Measurements from ENCODE around the gene THOC2.
"Not testable (repeated sequence)": the region's sequence is repeated elsewhere in the genome, so short reads cannot be mapped to it uniquely, and the experiment has no call there.

THOC2 gene

GRCh38 chrX:123664467-123665167 lies 68.2 kb downstream of the THOC2 start:
- DNase-seq: not testable (repeated sequence)

DNA sequence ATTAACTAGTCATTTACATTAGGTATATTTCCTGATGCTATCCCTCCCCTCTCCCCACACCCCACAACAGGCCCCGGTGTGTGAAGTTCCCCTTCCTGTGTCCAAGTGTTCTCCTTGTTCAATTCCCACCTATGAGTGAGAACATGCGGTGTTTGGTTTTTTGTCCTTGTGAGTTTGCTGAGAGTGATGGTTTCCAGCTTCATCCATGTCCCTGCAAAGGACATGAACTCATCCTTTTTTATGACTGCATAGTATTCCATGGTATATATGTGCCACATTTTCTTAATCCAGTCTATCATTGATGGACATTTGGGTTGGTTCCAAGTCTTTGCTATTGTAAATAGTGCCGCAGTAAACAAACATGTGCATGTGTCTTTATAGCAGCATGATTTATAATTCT lies 69.1 kb downstream of the THOC2 start:
- not testable (repeated sequence) for DNase-seq

- not testable (repeated sequence) for DNase-seq
Observed at GRCh38 chrX:123656507-123656906, 76.3 kb downstream of the THOC2 start.

DNA sequence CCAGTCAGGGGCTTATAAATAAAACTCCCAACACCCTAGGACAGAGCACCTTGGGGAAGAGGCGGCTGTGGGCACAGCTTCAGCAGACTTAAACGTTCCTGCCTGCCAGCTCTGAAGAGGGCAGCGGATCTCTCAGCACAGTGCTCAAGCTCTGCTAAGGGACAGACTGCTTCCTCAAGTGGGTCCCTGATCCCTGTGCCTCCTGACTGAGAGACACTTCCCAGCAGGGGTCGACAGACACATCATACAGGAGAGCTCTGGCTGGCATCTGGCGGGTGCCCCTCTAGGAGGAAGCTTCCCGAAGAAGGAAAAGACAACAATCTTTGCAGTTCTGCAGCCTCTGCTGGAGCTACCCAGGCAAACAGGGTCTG lies 84.1 kb downstream of the THOC2 start:
- not testable (repeated sequence) for DNase-seq

- DNase-seq: peak in 1 of 2 experiments; percentile 17
Observed at GRCh38 chrX:123648028-123648810, 84.6 kb downstream of the THOC2 start.

- no peak for DNase-seq
Observed at GRCh38 chrX:123647244-123647643, 85.6 kb downstream of the THOC2 start.

DNA sequence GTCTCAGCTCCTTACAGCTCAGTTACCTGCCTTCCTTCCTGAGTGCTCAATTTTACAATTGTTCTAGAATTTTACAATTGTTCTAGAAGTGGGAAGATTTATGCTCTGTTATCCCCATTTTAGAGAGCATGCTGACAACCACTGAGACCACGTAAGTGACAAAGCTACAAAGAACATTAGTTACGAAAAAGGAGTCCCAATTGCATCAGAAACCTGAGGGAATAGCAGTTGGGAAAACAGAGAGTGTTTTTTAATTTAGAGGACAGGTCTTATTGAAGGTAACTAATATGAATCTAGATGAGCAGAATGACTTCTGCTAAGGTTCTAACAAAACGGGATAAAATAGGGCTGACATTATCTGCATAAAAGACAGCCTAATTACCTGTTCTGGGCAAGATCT lies 103.3 kb downstream of the THOC2 start:
- DNase-seq: no peak

DNA sequence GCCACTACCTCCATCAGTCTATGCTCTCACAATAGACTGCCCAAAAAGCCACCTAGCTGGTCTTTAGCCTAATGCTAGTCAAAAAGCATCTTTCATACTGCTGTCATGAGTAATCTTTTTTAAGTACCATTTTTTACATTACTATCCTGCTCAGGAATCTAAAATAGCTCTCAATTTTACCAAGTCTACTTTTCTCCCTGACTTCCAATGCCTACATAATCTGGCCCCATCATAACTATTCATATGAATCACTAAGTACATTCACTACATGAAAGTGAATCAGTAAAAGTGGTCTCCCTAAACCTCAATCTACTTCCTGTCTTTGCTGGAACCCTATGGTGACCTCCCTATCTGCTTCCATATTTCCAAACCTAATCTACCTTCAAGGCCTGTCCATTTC lies 105.9 kb downstream of the THOC2 start:
- DNase-seq: no peak

DNA sequence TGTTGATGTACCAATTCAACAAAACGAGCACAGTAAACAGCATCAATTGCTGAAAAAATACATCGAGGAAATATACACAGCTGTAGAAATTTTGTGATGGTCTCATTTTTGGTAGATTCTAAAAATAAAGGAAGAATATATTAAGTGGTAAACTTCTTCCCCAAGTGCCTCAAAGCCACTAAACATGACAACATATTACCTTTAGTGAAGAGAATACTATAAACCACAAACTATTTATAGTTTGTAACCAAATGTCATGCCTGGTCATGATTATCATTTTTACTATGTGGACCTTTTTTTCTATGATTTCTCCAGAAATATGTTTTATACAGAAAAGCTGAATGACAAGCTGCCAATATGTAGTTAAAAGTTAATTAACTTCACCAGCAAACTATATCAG lies 106.9 kb downstream of the THOC2 start:
- DNase-seq: no peak

GRCh38 chrX:123625477-123625876 lies 107.4 kb downstream of the THOC2 start:
- no peak for DNase-seq

DNA sequence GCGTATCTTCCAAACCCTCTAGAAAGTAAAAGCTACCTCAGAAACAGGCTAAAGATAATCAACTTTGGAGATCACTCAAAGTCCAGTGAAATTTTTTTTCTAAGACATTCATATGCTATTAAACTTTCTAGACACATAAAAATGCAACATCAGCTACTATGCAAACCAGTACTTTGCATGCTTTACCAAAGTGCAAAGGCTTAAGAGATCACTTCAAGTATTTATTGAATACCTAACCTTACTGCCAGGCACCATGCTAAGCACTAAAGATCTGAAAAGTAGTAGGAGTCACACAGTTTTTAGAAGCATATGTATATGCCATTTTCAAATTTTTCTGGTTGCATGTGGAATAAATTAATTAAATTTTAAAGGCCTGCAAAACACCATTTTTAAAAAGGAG lies 115.8 kb downstream of the THOC2 start:
- no peak for DNase-seq

- DNase-seq: no peak
Observed at GRCh38 chrX:123610915-123611314, 121.9 kb downstream of the THOC2 start.

DNA sequence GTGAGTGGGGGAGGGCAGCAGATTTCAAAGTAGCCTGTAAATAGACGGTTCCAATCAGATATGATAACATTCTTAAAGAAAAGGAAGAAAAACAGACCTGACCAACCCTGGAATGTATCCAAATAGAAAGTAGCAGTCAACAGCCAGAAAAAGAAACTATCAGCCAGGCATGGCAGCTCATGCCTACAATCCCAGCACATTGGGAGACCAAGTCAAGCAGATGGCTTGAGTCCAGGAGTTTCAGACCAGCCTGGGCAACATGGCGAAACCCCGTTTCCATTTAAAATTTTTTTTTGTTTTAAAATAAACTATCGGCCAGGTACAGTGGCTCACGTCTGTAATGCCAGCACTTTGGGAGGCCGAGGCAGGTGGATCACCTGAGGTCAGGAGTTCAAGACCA lies 125.0 kb downstream of the THOC2 start:
- DNase-seq: no peak

- no peak for DNase-seq
Observed at GRCh38 chrX:123607270-123607669, 125.6 kb downstream of the THOC2 start.

DNA sequence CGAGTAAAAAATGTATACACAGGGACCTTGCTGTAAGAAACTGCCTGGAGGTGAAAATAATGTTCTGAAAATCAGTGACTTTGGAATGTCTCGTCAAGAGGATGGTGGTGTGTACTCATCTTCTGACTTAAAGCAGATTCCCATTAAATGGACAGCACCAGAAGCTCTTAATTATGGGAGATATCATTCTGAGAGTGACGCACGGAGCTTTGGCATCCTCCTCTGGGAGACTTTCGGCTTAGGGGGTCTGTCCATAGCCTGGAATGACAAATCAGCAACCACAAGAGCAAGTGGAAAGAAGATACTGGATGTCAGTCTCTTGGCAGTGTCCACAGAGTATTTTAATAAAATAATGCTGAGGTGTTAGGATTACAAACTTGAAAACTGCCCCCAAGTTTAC lies 129.4 kb downstream of the THOC2 start:
- DNase-seq: no peak

- no peak for DNase-seq
Observed at GRCh38 chrX:123601437-123601836, 131.4 kb downstream of the THOC2 start.

- no peak for DNase-seq
Observed at GRCh38 chrX:123600181-123600580, 132.7 kb downstream of the THOC2 start.

DNA sequence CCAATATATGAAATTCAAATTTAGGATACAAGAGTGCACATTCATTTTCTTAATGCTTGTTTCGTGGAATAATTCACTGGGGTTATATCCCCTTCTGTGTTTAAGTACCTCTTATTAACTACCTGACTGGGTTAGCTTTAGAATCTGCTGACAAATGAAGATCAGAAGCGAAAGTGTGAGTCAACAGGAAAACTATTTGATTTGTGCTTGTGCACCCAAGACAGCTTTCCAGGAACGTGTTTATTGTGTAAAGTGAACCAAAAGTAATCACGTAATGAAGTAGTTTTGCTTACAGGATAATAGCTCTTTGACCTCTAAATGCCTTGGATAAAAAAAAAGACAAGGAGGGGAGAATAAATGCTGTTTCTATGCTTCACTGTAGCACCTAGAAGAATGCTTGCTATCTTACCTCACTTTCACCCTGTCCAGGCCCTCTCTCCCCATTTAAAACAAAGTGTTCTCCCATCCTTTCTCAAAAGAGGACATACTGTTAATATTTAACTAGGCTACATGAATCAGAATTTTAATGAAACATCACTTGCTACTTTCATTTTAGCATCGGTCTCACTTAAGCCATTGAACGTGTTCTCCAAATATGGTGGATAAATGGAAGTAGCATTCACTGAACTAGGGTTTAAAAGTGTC lies 141.9 kb downstream of the THOC2 start:
- no peak for DNase-seq

DNA sequence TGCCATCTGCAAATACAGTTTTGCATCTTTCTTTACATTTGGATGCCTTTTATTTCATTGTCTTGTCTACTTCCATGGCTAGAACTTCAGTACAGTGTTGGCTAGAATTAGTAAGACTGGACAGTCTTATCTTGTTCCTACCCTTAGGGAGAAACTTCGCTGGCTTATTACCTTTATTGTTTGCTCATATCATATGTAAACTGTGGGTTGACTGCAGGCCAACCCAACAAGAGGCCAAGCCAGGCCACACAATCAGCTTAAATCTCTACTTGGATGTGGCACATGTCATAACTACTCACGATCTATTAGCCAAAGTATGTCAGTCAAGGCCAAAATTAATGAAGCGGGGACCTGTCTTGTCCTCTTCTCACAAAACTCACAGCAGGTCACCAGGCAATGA lies 144.1 kb downstream of the THOC2 start:
- no peak for DNase-seq

DNA sequence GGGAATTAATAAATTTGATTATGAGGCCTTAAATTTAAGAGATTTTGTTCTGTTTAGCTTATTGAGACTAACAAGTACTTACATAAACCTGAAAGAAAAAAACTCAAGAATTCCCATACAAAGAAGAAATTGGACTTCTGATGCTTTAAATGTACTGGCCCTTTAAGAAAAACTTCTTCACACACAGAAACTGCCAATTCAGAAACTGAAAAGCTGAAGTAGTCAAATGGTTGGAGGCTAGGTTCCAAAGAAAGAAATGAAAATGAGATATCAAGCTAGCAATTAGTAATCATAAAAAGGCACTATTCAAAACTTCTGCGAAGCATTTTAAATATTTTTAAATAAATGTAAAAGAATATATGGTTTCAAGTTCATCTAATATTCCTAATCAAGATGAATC lies 151.3 kb downstream of the THOC2 start:
- DNase-seq: no peak

GRCh38 chrX:123580792-123581191 lies 152.1 kb downstream of the THOC2 start:
- no peak for DNase-seq

- DNase-seq: not testable (repeated sequence)
Observed at GRCh38 chrX:123574027-123574426, 158.8 kb downstream of the THOC2 start.

DNA sequence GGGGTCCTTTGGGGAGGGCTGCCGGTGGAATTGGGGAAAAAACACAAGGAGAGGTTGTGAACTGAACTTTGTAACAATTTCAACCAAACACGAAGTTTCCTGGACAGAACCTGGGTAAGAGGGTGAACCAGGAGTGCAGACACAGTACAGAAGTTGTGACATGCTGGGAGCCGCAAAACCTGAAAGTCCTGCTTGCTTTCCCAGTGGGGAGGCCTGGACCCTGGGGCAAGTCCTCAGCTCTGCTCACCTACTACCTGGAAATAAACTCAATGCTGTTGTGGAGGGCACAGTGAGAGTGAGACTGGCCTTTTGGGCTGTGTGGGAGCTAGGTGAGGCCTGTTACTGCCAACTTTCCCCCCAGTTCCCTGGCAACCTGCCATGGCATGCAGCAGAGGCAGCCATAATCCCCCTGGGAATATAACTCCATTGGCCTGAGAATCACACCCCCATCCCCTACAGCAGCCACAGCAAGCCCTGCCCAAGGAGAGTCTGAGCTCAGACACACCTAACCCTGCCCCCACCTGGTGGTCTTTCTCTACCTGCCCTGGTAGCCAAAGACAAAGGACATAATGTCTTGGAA lies 162.8 kb downstream of the THOC2 start:
- no peak for DNase-seq

DNA sequence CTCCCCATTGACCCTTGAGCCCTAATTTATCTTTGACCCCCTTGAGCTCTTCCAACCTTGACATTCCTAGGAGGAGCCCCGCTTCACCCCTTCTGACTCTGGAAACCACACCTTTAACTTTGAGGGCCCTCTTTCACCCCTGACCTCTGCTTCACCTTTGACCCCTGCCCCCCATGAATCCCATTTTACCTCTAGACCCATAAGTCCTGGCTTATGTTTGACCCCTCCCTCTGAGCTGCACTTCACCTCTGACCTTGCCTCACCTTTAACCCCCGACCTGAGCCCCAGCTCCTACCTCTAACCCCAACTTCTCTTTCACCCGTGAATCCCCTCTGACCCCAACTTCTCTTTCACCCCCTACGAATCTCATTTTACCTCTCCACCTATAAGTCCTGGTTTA lies 169.7 kb downstream of the THOC2 start:
- no peak for DNase-seq

Measured in stimulated activated CD4-positive, alpha-beta T cell treated with anti-CD3 and anti-CD28 coated beads, Interleukin-4, amount 100 ng/mL, for 4 hours (primary cell).